Epidermal melanocyte (primary cell): Measurements from ENCODE around the gene TRPV3.
A peak's percentile ranks its signal among the peaks of the same experiment; 100 is the strongest.
"Not testable (repeated sequence)": the region's sequence is repeated elsewhere in the genome, so short reads cannot be mapped to it uniquely, and the experiment has no call there.

Experiments used
- DNase-seq: peaks from one replicate; pipeline ENCODE4 v3.0.0; 2011; ENCODE audit warnings: low spot score; ENCODE audit not compliant: insufficient read length

Gene TRPV3

DNA sequence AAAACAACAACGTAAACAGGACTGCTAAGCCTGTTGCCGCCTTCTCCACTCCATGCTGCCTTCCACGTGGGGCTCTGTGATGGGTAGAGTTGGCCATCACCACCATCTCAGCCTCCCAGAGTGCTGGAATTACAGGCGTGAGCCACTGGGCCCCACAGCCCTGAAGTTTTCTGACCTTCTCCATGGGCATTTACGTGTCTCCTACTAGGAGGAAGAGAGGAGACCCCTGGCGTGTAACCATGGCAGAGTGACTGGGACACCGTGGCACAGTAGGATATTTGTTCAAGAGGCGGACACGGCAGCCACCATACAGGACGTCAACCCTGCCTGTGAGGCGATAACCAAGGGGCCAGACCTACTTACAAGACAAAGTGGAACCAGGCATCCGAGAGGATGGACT lies 31.1 kb downstream of the TRPV3 start:
- no peak for DNase-seq

DNA sequence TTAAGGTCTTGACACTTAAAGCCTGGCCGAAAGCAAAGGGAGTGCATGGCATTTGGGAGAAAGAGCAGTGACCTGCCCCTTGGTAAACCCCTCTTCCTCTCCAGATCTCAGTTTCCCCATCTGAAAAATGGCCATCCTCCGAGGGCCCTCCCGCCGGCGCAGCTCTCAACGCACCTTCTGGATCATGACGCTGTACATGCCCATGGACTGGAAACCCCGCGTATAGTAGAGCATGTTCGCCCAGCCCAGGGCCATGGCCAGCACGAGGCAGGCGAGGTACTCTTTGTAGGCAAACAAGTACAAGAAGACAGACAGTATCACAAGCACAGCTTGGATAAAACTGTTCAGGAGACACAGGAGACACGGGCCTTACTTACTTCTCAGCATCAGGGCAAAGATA lies 33.6 kb downstream of the TRPV3 start:
- DNase-seq, result no peak

DNA sequence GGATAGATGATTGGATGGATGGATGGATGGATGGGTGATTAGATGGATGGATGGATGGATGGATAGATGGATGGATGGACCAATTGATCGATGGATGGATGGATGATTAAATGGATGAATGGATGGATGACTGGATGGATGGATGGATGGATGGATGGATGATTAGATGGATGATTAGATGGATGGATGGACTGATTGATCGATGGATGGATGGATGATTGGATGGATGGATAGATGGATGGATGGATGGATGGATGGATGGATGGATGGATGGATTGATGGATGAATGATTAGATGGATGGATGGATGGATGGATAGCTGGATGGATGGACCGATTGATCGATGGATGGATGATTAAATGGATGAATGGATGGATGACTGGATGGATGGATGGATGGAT lies 38.1 kb downstream of the TRPV3 start:
- not testable (repeated sequence) for DNase-seq

DNA sequence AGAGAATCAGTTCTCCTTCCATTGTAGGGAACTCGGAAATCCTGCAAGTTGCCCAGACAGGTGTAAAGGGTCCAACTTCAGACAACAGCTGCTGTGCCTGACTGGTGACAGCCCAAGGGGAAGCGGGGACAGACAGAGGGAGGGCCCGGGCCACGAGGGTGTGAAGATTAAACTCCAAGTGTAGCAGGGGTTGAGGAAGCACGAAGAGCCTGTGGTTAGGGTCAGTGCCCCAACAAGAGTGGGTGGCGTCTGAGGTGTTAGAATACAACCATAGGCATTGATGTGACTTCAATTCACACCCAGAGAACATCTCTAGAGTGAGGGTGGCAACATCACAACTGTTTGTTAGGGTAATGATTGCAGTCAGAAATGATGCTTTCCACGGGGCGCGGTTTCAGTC lies 42.7 kb downstream of the TRPV3 start:
- DNase-seq, result no peak

DNA sequence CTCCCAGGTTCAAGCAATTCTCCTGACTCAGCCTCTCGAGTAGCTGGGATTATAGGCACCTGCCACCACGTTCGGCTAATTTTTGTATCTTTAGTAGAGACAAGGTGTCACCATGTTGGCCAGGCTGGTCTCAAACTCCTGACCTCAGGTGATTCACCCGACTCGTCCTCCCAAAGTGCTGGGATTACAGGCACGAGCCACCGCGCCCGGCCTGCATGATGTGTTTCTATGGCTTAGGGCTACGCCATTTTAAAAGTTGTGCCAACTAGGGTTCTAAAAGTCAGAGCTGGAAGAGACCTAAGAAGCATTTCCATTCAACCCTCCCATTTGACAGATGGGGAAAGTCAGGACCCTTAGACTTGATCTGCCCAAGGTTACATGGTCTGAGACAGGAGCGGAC lies 43.4 kb downstream of the TRPV3 start:
- DNase-seq, result not testable (repeated sequence)

DNA sequence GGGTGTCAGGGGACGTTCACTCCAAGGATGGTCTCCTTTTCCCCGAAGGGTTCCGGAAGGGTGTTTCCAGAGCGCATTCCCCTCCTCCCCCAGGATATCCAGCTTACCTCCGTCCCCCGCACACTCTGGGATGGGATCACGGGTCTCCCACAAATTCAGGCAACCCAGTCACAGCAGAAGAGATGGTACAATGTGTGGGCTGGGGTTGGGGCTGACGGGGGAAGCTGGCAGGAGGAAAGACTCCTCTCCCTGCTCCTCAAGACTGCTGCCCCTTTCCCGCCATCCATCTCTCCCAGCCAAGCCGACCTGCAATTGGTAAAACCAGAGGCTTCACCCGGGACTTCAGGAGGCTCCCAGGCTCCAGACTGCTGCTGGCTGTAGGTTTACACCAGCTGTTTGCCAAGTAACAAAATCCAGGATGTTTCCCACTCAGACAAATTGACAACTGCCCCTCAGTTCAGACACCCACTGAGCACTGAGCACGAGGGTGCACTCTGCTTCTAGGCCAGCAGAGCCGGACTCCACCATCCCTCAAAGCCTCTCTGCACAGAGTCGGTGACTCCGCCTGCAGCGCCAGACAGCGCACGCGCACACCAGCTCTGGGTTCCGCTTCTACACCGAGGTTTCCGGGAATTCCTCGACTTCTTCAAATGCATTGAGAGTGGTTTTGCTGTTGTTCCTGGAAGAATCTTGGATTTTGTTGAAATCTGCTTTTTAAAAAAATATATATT lies 44.1 kb downstream of the TRPV3 start:
- no peak for DNase-seq

DNA sequence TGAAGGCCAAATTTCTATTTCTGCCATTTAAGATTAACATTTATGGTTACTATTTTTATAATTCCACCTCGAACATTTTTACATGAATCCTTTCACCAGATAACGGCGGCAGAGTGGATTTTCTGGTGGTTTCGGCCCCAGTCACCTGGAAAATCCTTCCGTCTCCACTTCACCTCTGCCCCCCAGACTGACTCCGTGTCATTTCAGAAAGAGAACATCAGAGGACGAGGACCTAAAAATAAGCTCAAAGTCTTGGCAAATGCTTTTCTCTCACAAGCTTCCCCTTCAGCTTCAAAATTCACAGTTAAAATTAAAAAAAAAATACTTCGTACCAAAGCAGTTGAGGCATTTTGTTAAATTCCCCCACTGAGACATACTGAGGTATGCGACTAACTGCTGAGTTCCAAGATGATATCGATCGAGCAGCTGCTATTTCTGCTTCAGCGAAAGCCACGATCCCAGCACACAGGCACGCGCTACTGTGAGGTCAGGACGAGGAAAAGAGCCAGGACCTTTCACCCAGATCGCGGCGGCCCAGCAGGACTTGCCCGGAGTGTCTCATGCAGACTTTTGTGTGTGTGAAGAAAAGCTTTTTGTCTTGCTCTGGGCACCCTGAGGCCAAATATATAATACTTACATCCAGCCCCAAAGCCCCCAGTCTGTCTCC lies 45.0 kb downstream of the TRPV3 start:
- peak; percentile 85 for DNase-seq

DNA sequence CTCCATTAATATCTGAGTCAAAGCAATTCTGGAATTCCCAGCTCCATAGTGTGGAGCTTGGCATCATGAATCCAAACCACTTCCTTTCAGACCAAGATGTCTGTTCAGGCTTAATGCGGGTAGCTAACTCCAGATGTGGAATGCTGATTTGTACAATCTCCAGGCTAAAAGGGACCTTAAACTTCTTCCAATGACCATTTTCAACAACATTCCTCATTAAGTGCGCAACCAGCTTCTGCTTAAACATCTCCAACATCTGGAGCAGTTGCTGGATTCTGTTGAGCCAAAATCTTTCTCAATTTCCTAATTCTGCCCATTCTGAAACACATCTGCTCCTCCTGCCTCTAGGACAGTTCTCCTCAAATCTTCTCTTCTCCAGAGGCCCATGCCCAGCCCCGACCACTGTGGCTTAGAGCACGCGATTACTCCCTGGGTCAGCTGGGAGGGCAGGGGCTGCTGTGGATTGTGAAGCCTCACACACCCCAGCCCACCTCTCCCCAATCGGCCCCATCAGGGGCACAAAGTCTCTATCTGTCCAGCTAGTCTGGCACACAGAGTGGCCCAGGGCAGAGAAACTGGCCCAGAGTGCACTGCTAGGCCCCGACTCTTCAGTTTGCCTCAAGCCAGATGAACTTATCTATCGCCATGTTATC lies 45.6 kb downstream of the TRPV3 start:
- no peak for DNase-seq

DNA sequence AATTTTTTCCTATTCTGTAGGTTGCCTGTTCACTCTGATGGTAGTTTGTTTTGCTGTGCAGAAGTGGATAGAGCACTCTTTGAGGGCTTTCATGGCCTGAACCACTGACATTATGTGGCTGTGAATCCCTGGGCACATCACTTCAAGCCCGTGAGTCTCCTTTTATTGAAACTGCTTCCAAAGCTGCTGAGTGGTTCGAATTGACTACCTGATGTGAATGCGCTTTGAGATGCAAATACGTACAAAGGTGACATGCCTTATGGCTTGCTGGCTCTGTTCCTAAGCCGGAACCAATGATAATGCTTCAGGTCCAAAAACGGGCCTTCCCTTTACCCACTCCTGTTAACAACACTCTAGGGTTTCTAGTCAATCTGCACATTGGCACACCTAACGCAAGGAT lies 47.5 kb downstream of the TRPV3 start:
- DNase-seq, result no peak

DNA sequence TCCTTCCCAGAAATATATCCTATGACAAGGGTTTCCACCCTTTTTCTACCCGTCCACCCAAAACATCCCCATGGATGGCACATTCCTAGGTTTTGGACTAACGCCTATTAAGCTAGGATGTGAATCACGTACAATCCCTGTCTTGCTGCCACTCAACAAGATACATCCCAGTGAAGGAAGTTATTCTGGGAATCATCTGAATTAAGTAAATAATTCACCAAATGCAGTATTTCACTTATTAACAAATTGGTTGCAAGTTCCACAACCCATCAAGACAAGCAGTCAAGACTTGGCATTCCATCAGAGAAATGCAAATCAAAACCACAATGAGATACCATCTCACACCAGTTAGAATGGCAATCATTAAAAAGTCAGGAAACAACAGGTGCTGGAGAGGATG lies 49.7 kb downstream of the TRPV3 start:
- DNase-seq, result no peak

DNA sequence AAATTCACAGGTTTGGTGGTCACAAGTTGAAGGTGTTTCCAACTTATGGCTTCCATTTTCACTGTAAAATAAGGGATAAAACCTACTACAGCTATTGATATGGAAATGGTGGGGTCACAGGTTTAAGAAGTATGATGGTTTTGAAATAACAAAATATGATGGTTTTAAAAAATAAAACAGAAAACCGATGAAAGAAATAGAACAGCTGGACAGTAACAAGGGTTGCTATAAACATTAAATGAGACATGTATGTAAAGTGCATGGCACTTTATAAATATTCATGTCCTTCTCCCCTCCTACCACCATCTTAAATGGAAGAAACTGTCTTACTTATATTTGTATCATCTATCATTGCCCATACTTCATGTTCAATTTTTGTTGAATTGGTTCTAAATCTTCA lies 50.5 kb downstream of the TRPV3 start:
- DNase-seq, result no peak

DNA sequence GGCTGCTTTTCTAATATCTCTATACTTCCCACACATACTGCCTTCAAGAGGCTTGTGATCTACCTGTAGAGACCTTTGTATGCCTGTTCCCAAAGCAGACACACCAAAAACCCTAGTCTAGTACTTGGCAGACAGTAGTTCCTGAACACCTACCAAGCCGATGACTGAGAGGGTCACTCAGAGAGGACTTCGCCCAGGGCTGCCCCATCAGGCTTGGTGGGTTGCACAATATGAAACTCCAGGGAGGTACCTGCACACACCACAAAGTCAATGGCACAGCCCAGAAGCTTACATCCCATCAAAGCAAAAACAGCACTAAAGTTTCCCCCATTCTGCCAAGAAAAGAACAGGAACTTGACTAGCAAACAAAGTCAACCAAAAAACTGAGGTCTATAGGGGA lies 51.6 kb downstream of the TRPV3 start:
- DNase-seq, result no peak

DNA sequence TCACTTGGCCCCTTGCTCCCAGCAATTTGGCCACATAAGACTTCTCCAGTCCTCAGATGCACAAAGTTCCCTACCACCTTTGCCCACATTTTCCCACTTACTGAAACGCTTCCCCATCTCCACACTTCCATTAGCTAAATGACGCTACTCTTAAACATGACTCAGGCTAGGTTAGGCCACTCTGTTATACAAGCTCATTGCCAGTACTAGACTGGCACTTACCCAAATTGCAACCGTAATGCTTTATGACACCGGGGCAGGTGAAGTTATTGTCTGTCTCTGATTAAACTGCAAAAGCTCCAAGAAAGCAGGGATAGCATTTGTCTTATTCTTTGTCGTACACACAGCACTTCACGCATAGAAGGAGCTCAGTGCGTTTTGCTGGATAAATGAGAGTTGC lies 52.6 kb downstream of the TRPV3 start:
- DNase-seq, result no peak

DNA sequence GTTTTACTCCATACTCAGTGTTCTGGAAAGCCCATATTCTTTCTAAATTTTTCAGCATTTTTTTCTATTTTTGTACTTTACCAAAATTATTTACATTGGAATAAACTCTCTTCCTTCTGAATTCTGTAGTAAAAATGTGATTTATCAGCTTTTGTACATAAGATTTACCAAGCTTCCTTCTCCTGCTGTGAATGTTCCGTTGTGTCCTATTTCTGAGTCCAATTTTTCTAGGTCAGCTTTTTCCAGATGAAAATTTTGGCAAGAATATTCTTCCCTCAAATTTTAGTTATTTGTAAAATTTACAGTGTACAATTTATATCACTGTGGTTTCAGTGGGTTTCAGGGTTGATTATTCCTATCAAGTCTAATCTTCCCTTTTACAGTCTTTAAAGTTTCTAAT lies 54.3 kb downstream of the TRPV3 start:
- no peak for DNase-seq

DNA sequence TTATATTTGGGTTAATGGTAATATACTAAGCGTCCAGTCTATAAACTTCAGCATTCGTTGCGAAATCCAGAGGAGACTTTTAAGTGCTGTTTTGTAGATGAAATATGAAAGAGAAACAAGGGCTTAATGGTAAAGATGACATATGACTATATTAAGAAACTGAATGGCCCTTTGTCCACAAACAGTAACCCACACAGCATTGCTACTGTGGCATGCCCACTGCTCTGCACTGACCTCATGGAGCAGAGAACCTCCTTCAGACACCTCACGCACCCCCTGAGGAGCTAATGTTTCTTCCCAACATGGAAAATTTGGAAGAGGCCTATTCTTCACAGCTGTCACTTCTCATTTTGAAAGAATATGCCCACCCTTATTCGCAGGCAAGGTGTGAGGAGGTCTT lies 55.1 kb downstream of the TRPV3 start:
- peak; percentile 66 for DNase-seq

DNA sequence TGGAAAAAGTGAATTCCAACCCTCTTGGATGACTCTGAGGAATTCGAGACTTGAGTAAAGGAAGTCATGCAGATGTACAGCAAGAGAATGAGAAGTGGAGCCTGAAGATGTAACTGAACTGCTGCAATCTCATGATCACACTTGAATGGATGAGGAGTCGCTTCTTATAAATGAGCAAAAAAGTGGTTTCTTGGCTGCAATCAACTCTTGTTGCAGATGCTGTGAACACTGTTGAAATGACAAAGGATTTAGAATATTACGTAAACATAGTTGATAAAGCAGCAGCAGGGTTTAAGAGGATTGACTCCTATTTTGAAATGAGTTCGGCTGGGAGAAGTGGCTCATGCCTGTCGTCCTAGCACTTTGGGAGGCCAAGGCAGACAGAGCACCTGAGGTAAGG lies 56.3 kb downstream of the TRPV3 start:
- DNase-seq, result no peak

DNA sequence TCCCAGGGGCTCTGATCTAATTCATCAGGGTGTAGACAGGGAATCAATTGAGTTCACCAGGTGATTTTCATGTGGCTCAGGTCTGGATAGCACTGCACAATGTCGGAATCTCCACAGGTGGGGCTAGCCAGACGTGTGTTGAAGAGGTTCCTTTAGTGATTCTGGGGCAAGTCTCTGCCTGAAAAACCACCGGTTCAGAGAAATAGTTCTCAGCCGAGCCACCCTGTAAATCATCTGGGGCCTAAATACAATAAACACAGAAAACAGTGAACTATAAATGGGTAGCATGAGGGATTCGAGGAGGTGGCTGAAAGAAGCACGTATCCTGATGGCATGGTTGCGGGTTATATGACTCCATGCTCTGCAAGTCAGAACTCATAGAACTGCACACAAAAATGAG lies 60.5 kb downstream of the TRPV3 start:
- no peak for DNase-seq

DNA sequence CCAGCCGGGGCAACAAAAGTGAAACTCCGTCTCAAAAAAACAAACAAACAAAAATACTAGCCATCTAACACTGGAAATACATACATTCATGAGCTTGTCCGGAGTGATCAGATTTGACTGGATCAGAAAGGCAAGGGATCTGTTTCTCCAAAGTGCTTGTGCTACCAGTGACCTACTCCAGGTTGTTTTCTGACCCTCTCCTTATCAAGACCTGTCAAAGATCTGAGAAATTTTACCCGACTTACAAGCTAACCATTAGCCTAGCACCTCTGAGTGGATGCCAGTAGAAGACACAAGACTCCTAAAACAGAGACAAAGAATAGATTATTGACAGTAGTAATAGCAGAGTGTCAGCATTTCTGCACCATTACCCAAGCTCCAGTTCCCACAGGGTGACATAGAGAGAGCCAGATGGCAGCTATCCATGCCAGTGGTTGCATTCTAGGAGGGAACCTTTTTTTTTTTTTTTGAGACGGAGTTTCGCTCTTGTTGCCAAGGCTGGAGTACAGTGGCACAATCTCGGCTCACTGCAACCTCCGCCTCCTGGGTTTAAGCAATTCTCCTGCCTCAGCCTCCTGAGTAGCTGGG lies 72.0 kb downstream of the TRPV3 start:
- DNase-seq, result no peak

DNA sequence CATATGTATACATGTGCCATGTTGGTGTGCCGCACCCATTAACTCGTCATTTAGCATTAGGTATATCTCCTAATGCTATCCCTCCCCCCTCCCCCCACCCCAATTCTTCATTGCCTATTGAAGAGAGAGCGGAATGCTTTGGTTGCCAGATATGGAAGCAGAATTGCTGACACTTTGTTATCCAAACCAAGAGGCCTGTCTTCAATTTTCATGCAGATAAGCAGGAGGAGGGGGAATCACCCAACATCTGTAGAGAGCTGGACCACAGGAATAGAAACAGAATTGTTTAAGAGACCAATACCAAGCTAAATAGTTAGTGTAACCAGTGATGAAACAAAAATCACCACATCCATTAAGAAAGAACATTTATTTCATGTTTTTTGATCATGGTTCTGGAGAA lies 74.8 kb downstream of the TRPV3 start:
- no peak for DNase-seq

DNA sequence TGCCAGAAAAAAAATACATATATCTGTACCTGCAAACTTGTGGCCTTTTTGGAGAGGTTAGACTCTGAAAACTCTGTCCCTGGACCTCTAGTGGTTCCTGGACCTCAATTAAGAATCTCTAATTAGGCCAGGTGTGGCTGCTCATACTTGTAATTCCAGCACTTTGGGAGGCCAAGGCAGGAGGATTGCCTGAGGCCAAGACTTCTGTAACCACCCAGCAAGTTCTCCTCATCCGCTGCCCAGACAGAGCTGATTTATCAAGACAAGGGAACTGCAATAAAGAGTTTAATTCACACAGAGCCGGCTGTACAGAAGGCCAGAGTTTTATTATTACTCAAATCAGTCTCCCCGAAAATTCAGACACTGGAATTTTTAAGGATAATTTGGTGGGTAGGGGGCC lies 77.6 kb downstream of the TRPV3 start:
- no peak for DNase-seq

DNA sequence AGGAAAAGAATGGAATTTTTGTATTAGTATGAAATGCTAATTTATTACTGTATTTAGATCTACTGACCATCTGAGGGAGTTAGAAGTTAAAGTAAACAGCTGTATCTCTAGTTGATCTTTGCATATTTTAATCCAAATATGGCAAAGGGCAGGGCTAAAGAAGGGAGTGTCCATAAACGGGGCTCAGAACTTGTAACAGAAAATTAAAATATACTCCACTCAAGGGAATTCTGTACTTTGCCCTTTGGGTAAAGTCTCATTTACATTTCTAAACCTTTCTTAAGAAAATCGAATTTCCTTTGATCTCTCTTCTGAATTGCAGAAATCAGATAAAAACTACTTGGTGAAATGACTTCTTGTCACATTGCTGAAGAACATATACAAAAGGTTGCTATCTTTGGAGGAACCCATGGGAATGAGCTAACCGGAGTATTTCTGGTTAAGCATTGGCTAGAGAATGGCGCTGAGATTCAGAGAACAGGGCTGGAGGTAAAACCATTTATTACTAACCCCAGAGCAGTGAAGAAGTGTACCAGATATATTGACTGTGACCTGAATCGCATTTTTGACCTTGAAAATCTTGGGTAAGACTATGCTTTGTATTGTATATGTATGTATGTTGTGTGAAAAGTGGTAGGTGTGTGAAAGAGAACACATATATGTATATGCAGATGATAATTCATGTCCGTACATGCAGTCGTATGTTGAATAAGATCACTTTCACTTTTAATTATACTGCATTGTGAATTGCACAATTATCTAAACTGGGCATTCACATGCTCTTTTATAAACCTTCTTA lies 81.6 kb downstream of the TRPV3 start, which contains the start of gene ASPA:
Gene ASPA, plus strand, starts transcription at position 186 of the 799 bp plus-strand sequence. Its CDS starts 163 bp downstream, at position 349.
- peak; percentile 69 for DNase-seq
